ENCODE data around the gene ASTN2. TPM values are rescaled to one million over a fixed set of nuclear protein-coding genes. Genes with fewer than 3 reads are reported as not detected.

Gene ASTN2
- polyA plus RNA-seq, 1 experiment: 6.6 TPM

DNA sequence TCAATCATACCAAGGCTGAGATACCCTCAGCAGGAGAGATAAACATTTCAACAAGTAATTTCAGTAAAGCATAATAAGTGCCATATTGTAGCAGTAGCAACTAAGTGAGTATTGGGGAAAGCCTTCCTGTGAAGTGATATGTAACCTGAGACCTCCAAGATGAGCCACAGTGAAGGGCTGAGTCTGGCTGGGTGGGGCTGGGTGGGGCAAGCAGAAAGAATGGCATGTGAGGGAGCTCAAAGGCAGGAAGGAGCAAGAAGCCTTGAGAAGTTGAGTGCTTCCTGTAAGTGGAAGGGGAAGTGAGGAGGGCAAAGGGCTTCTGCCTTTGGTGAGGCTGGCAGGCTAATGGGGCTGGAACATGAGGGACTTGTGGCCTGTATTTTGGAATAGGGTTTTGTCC lies 19.7 kb upstream of the ASTN2 start:
- no peak for DNase-seq (ENCODE audit: low read depth, low spot score)
- TF ChIP-seq, protein P1, sequence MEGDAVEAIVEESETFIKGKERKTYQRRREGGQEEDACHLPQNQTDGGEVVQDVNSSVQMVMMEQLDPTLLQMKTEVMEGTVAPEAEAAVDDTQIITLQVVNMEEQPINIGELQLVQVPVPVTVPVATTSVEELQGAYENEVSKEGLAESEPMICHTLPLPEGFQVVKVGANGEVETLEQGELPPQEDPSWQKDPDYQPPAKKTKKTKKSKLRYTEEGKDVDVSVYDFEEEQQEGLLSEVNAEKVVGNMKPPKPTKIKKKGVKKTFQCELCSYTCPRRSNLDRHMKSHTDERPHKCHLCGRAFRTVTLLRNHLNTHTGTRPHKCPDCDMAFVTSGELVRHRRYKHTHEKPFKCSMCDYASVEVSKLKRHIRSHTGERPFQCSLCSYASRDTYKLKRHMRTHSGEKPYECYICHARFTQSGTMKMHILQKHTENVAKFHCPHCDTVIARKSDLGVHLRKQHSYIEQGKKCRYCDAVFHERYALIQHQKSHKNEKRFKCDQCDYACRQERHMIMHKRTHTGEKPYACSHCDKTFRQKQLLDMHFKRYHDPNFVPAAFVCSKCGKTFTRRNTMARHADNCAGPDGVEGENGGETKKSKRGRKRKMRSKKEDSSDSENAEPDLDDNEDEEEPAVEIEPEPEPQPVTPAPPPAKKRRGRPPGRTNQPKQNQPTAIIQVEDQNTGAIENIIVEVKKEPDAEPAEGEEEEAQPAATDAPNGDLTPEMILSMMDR (IDR thresholded peaks at IDR 0.05; ENCODE audit: low read depth, low read length): no peak
- ChIA-PET POLR2A (no interaction called here), CTCF (no interaction called here)
- H3K9me3 ChIP-seq (ENCODE audit: control insufficient read depth, insufficient read depth, low read length): no peaks in the 10 kb centered on the region
- no peak overlapping the region for H3K4me3 ChIP-seq (ENCODE audit: low read depth, low read length)
- no peak overlapping the region for H3K27ac ChIP-seq (ENCODE audit: low read depth, low read length)
- no peaks in the 10 kb centered on the region for H3K27me3 ChIP-seq (ENCODE audit: control insufficient read depth, insufficient read depth, low read length)

GRCh38 chr9:117430813-117431212 lies 16.0 kb upstream of the ASTN2 start:
- ChIA-PET CTCF (no interaction called here), POLR2A (no interaction called here)
- H3K27ac ChIP-seq (ENCODE audit: low read depth, low read length): no peak overlapping the region
- H3K4me3 ChIP-seq (ENCODE audit: low read depth, low read length): no peak overlapping the region
- no peaks in the 10 kb centered on the region for H3K27me3 ChIP-seq (ENCODE audit: control insufficient read depth, insufficient read depth, low read length)
- TF ChIP-seq, protein P1 (IDR thresholded peaks at IDR 0.05; ENCODE audit: low read depth, low read length): no peak
- no peaks in the 10 kb centered on the region for H3K9me3 ChIP-seq (ENCODE audit: control insufficient read depth, insufficient read depth, low read length)
- no peak for DNase-seq (ENCODE audit: low read depth, low spot score)

GRCh38 chr9:117427357-117427913 lies 12.6 kb upstream of the ASTN2 start:
- H3K4me3 ChIP-seq (ENCODE audit: low read depth, low read length): no peak overlapping the region
- no peak for DNase-seq (ENCODE audit: low read depth, low spot score)
- no peaks in the 10 kb centered on the region for H3K27me3 ChIP-seq (ENCODE audit: control insufficient read depth, insufficient read depth, low read length)
- no peaks in the 10 kb centered on the region for H3K9me3 ChIP-seq (ENCODE audit: control insufficient read depth, insufficient read depth, low read length)
- CTCF ChIA-PET: no interaction called here
- TF ChIP-seq, protein P1 (IDR thresholded peaks at IDR 0.05; ENCODE audit: low read depth, low read length): no peak
- H3K27ac ChIP-seq (ENCODE audit: low read depth, low read length): no peak overlapping the region
- POLR2A ChIA-PET: no interaction called here

- no peak for DNase-seq (ENCODE audit: low read depth, low spot score)
- TF ChIP-seq, protein P1 (IDR thresholded peaks at IDR 0.05; ENCODE audit: low read depth, low read length): no peak
- ChIA-PET POLR2A (no interaction called here), CTCF (no interaction called here)
- Histone ChIP-seq H3K27ac (ENCODE audit: low read depth, low read length) (no peak overlapping the region), H3K27me3 (ENCODE audit: control insufficient read depth, insufficient read depth, low read length) (no peaks in the 10 kb centered on the region), H3K9me3 (ENCODE audit: control insufficient read depth, insufficient read depth, low read length) (no peaks in the 10 kb centered on the region), H3K4me3 (ENCODE audit: low read depth, low read length) (no peak overlapping the region)
Measured at GRCh38 chr9:117425566-117425965, 10.7 kb upstream of the ASTN2 start.

GRCh38 chr9:117424291-117424690 lies 9.4 kb upstream of the ASTN2 start:
- ChIA-PET CTCF (no interaction called here), POLR2A (no interaction called here)
- H3K9me3 ChIP-seq (ENCODE audit: control insufficient read depth, insufficient read depth, low read length): no peaks in the 10 kb centered on the region
- no peak for DNase-seq (ENCODE audit: low read depth, low spot score)
- H3K27ac ChIP-seq (ENCODE audit: low read depth, low read length): no peak overlapping the region
- H3K27me3 ChIP-seq (ENCODE audit: control insufficient read depth, insufficient read depth, low read length): no peaks in the 10 kb centered on the region
- TF ChIP-seq, protein P1 (IDR thresholded peaks at IDR 0.05; ENCODE audit: low read depth, low read length): no peak
- no peak overlapping the region for H3K4me3 ChIP-seq (ENCODE audit: low read depth, low read length)

Data from AG04450 (cell line).